Smooth muscle cell of the brain vasculature (primary cell): Measurements from ENCODE around the gene BCORL1.

Experiments used
- DNase-seq: peaks from one replicate; pipeline ENCODE4 v3.0.0-alpha.2; 2012; ENCODE audit warnings: low read depth, low spot score

Gene BCORL1, protein sequence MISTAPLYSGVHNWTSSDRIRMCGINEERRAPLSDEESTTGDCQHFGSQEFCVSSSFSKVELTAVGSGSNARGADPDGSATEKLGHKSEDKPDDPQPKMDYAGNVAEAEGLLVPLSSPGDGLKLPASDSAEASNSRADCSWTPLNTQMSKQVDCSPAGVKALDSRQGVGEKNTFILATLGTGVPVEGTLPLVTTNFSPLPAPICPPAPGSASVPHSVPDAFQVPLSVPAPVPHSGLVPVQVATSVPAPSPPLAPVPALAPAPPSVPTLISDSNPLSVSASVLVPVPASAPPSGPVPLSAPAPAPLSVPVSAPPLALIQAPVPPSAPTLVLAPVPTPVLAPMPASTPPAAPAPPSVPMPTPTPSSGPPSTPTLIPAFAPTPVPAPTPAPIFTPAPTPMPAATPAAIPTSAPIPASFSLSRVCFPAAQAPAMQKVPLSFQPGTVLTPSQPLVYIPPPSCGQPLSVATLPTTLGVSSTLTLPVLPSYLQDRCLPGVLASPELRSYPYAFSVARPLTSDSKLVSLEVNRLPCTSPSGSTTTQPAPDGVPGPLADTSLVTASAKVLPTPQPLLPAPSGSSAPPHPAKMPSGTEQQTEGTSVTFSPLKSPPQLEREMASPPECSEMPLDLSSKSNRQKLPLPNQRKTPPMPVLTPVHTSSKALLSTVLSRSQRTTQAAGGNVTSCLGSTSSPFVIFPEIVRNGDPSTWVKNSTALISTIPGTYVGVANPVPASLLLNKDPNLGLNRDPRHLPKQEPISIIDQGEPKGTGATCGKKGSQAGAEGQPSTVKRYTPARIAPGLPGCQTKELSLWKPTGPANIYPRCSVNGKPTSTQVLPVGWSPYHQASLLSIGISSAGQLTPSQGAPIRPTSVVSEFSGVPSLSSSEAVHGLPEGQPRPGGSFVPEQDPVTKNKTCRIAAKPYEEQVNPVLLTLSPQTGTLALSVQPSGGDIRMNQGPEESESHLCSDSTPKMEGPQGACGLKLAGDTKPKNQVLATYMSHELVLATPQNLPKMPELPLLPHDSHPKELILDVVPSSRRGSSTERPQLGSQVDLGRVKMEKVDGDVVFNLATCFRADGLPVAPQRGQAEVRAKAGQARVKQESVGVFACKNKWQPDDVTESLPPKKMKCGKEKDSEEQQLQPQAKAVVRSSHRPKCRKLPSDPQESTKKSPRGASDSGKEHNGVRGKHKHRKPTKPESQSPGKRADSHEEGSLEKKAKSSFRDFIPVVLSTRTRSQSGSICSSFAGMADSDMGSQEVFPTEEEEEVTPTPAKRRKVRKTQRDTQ (N-terminal part only)

DNA sequence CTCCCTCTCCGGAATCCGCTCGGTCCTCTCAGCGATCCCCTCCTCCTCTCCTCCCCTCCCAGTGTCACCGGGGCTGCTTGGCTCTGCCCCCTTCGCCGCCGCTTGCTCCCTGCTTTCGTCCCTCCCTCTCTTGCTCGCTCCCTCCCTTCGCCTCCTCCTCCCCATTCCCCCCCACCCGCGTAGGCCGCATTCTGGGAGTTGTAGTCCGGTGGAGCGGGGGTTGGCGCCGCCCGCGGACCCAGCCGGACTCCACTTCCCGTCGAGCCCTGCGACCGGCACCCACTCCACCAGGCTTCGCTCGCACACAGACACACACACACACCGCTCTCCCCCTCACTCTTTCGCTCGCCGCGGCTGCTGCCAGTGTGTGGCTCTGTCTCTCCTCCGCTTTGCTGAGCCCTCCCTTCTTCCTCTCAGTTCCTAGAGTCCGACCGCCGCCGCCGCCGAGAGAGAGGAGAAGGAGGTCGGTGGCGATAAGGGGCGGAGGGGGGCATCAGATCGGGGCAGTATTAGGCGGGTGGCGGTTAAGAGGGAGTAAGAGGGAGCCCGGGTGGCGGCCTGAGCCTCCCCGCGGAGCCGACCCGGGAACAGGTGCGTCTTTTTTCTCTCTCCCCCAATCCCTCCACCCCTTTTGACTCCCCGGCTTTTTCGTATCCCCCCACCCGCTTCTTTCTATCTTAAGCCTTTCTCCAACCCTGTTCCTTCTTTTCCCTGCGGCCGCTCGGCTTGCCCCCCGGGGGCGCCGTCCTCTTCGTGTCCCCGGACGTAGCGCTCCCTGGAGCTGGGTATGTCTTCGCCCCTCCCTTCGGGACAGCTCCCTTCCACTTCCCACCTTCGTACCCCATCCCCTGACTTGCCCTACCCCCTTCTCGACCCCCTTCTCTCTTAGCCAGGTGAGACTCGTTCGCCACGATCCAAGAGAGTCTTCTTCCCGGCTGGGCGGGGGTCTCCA is at the start of gene BCORL1:
TSS of gene BCORL1 (plus strand) at position 336 of the 952 bp plus-strand sequence. CDS start 22,597 bp downstream, outside the sequence.
- DNase-seq = peak; percentile 69

DNA sequence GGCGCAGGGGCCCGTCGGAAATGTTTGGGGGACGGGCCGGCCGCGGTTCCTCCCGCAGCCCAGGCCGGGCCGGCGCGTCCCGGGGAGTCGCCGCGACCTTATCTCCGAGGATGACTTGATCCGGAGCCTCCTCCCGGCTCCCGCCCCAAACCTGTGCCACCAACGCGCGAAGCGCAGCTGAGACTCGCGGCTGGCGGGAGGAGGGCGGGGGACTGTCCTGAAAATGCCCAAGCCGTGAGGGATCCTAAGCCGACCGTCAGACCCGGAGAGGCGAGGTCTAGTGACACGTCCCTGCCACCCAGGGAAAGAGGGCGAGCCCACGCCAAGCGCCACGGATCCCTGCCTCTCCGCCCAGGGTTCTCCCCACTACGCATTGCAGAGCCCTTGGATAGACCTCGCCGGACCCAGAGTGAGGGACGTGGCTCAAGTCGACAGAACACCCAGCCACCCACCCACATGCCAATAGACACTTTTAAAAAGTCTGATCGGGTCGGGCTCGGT is 49.6 kb upstream of the BCORL1 start:
- no peak for DNase-seq

DNA sequence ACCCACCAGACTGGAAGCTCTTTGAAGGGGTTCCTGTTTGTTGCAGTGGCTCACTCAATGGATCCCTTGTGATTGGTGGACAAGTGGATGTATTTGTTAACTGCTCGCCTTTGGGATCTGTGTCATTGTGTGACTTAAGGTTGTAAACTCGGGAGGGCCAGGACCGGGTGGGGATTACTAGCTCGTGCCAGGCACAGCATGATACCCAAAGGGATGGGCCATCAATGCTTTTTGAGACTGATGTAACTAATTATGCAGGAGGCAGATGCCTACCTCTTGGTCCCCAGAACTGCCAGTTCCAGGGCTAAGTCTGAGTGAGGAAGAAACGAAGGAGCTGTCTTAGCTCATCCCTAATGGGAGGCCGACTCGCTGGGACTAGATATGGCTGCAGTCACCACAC is 48.7 kb upstream of the BCORL1 start:
- no peak for DNase-seq

DNA sequence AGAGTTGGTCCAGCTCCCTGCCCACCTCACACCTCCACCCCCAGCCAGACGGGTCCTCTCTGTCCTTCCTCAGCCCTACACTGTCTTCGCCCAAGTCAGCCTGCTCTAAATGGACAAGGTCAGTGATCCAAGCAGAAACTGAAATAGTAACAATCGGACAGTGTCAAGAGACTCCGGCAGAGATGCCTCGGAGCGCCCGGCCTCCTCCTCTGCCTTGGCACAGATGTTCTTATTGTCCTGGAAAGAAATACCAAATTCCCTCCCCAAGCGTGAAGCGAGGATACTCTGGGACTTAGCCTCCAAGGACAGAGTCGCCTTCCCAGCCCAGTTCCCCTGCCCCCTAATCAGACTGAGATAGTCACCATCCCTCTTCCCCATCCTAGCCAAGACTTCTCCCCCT is 48.0 kb upstream of the BCORL1 start:
- DNase-seq = no peak

DNA sequence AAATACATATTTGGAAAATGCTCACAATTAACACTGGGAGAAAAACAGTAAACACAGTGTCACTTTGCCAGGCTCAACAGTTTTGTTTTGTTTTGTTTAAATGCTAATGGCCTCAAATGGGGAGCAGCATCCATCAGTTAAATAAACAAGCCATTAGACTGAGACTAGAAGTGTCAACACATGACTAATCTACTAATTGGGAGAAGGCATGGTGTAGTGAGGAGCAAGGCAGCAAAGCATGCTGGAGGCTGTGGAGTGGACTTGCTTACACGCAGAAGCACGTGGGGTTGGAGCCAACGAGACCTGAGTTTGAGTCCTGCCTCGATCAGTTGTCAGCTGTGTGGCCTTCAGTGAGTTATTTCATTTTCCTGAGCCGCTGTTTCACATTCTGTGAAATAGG is 47.5 kb upstream of the BCORL1 start:
- no peak for DNase-seq

DNA sequence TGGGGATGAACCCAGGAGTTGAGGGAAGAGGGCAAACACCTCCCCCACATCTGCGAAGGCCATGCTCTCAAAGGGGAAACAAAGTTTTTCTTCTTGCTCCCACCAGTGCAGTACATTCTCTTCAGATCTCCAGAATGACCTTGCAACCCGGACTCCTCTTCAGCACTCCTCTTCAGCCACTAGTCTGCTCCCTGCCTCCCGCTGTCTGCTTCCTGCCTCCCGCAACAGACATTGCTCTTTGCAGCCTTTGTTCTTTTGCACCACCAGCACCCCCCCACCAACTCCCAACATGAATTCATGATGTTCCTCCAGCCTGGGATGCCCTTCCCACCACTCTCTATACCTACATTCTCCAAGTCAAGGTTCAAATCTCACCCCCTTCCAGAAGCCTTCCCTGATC is 44.4 kb upstream of the BCORL1 start:
- DNase-seq = no peak

DNA sequence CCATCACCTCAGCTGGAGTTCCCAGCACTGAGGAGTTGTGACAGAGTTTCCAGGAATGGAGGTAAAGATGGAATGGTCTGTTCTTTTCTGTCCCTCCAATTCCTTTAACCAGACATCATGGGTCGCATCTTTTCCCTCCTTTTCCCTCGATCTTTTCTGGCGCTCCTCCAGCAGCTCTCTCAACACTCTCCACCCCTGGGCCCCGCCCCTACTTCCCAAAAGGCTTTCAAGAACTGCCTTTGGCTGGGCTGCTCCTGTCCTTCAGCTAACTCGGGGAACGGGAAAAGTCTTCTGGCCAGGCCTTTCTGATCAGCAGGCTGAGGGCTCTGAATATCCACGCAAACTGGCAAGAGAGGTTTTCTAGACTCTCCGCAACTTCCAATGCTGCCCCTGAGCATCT is 42.4 kb upstream of the BCORL1 start:
- DNase-seq = no peak

DNA sequence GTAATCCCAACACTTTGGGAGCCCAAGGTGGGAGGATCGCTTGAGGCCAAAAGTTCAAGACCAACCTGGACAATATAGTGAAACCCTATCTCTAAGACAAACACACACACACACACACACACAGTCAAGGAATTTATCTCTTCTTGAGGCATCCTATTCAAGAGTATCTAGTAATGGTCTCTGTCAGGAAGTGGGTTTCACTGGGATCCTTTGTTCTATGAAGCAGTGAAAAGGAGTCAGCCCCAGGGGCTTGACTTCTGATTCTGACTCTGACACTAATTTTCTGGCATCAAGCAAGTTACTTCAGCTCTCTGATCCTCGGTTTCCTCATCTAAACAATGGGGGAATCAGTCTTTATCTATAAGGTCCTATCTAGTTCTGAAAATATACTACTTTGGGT is 41.7 kb upstream of the BCORL1 start:
- no peak for DNase-seq

DNA sequence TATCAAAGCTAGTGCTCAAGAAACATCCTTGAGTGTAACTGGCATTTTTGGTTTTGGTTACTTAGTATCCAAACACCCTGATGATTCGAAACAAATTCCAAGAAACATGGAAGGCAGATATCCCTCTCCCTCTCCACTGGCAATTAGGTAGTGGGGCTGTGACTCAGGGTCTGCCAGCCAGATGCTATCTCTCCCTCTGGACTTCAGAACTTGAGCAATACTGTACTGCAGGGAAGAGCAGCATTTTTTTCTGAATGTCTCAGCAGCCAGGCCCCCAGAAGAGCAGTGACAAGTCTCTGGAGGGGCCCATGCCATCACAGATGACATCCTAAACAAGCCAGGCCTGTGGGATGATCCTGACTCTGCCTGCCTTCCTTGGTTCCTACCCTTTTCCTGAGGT is 37.3 kb upstream of the BCORL1 start:
- DNase-seq = no peak

DNA sequence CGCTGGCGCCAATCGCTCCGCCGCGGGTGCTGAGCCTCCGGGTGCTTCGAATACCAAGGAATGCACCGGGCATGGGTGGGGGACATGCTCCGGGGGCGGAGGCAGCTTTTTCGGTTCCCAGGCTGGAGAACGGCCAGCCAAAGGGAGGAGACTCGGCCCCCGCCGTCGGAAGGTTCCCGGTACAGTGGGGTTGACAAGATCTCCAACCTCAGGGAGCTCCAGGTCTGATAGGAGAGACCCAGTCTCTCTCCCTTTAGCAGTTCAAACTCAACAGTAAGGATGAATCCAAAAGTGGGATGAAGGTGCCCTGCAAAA is 29.1 kb upstream of the BCORL1 start:
- DNase-seq = no peak

DNA sequence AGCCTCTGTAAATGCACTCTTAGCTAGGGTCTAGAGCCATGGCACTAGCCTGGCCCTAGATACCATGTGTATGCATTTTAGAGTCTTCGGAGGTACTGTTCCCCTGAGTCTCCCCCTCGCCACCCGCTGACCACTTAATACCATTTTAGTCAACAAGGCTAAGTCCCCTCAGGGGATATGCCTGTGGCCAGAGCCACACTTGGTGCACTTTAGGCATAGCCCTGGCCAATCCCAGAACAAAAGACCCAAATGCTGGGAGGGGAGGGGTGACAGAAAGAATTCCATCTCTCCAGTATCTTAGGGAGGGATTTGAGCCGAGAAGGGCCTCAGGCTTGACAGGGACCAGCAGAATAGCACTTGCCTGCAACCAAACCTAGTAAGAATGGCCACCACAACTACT is 28.6 kb upstream of the BCORL1 start:
- no peak for DNase-seq

DNA sequence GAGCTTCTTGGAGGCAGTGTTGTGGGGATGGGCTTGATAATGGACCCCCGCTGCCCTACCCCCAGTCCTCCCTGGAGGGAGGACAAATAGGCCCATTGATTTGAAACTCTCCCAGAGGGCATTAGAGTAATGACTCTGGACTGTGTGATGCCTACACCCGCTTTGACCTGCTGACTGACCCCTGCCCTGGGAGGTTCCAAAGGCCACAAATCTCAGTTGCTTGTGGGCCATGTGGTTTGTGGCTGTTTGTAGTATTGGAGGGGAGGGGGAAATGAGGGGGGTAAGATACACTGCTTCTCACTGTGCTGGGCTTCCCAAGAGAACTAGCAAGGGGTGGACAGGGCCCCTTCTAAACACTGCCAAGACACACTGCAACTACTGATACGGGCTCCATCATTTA is 27.6 kb upstream of the BCORL1 start:
- no peak for DNase-seq

DNA sequence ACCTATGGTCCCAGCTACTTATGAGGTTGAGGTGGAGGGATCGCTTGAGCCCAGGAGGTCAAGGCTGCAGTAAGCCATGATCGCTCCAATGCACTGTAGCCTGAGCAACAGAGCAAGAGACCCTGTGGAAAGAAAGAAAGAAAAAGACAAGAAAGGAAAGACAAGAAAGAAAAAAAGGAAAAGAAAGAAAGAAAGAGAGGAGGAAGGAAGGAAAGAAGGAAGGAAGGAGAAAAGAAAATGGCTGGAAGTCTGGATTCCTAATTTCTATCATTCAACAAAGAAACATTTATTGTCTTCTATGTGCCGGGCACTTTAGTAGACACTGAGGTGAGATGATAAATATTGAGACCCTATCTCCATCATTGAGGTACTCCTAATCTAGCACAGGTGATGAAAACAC is 26.8 kb upstream of the BCORL1 start:
- no peak for DNase-seq

DNA sequence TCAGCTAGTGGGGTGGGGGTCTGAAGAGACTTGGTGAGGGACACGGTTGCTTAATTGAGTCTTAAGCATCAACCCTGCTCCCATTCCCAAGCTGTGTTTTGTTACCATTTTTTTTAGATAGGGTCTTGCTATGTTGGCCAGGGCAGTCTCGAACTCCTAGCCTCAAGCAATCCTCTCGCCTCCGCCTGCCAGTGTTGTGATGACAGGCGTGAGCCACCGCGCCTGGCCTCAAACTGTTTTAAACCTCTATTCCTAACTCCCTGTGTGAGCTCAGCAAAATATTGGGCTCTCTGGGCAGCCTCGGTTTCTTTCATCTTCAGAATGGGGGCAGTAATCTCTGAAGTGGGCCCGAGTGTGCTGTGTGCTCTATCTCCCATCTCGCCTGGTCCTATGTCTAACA is 26.3 kb upstream of the BCORL1 start:
- no peak for DNase-seq

DNA sequence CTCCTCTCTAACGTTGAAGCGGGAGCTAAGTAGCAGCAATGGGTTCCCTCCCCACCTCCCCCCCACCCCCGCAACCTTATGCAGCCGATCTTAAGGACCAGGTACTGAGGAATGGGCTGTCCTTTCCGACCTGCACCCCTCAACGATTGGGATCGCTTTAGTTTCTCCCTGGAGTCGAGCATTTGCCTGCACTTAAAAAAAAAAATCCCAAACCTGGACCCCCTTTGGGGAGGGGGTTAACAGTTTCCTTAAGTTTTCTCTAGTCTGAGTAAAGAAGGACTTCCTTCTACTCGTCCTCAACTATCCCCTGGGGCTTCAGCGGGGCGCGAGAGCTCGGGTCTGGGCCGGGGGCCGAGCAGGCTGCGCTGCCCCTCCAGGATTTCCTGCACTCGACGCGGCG is 25.7 kb upstream of the BCORL1 start:
- DNase-seq = no peak

DNA sequence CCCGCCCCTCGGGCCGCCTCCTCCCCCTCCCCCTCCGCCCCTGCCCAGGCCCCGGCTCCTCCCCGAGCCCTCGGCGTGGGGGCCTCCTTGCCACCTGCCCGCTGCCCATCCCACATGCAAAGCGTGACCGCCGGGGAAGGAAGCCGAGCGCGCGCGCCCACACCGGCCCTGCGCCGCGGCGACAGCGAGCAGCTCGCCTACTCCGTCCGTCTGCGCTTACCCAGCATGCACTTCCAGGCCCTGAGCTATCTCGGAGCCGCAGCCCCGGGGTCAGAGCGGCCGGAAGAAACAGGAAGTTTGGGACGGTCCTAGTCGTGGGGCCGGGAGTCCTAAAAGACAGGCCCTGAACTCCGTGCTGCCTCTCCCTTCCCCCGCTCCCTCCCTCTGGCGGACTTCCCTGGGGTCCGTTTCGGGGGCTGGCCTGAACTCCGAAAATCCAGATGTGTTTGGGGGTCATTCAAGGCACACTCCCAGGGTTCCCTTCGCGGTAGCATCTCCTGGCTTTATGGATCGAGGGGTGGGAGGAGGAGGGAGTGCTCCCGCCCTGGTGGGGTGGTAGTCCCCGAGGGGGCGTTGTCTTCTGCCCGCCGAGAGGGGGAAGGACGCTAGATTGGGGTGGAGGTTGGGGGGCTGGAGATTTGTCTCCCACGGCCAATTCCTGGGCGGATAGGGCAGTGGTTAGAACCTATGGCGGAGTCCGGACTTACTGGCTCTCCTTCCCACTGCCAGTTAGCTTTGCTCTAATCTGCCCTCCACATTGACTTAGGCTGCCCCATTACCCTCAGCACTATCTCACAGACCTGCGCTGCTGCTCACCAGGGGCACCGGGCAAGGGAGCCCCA is 25.0 kb upstream of the BCORL1 start:
- no peak for DNase-seq

DNA sequence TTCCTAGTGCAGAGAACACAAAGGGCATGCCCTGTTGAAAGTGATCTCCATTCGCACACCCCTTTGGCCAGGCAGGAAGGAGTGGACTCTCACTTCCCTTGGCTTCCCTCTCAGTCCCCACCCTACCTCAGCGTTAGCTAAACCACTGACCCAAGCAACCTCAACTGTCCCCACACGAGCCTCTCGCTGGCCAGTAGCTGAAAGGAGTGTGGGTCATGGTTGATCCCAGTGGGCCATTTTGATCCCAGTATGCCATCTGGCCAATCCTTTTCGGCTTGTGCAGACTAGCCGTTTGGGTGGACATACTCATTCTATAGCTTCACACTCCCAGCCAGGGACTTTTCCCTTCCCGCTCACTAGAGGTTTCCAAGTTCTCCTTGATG is 24.4 kb upstream of the BCORL1 start:
- no peak for DNase-seq

DNA sequence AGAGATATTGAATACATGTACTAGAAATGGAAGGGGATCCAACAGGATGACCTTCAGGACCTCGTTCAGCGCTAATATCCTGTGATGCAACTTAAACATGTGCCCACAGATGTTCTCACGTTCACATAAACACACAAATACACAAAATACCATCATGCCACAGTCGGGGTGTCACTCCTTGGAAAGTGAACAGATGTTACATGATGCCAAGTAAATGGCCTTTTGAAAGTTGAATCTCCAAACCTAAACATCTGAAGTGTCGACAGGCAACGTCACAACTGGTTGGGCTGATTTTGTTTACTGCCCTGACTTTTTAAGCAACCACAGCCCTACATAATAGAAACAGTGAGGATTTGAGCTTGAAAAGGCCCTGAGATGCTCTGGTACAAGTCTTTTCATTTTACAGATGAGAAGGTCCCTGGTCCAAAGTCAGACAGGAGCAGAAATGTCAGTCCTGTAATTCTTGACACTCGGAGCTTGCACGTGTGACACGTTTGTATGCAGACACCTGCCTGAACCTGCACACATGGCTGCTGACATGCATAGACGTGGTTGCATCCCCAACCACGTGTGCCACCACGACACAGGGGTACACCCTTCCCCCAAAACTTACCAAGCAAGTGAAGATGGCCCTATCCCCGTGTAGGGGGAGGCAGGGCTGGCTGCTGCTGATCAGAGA is 23.5 kb upstream of the BCORL1 start:
- no peak for DNase-seq

DNA sequence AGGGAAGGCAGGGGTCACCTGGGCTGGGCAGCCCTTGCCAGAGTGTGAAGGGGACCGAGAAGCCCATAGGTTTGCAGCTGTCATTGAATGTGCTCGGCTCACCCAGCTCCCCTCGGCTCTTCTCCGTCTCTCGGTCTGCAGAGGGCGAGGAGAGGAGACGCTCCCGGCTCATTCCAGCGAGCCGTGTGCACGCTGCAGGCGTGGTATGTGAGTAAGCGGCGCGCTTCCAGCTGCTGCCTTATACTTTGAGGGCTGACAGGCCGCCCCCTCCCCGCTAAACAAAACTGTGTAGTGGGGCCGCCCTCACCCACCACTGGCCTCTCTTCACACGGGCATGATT is 23.0 kb upstream of the BCORL1 start:
- DNase-seq = no peak
